GM18502 (cell line): ENCODE measurements around the gene GPER1.

Source experiments
- ATAC-seq: cut with Tn5 transposase; IDR thresholded peaks from one replicate; pipeline ENCODE4 v1.9.1; 2021; ENCODE audit warnings: mild to moderate bottlenecking; ENCODE audit not compliant: unreplicated experiment, poor library complexity

GPER1 gene

DNA sequence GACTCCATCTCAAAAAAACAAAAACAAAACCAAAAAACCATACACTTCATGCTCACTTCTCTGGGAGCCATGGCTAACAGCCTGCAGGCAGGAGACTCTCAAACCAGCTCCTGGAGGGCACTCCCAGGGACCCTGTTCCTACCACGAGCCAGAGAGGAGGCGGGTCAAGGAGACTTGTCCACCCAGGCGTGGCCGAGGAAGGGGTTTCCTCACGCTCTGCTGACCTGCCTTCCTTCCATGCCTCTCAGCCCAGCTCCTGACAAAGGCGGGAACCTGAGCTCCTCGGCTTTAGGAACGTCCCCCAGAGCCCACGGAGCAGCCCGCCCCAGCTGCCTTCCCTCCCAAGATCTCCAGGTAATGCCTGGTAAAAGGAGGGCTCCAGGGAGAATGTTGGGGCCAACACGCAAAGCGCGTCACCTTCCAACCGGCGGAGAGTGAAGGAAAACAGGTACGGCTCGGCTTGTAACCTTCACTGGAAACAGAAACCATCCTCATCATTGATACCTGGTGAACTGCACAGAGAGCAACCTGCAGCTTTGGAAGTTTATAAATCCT, 34.0 kb upstream of the GPER1 start:
- no peak for ATAC-seq

- no peak for ATAC-seq
Measured at GRCh38 chr7:1054438-1054837, 33.5 kb upstream of the GPER1 start.

- ATAC-seq = no peak
Measured at GRCh38 chr7:1054861-1055450, 33.0 kb upstream of the GPER1 start.

DNA sequence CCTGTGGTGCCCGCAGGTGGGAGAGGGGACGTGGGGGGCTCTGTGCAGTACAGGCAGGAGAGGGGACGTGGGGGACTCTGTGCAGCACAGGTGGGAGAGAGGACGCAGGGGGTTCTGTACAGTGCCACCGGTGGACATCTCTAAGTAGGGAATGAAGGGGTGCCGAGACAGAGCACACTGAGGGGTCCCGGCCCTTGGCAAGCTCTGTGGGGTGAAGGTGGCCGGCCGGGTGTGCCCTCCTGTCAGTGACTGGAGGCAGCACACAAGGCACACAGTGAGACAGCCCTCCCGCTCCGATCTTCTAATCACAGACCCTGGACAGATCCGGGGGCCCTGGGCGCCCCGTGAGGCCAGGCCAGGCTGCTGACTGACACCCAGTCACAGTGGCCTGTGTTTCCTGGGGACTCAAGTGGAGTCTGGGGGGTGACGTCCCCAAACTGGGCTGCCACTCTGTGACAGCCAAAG, 32.4 kb upstream of the GPER1 start:
- no peak for ATAC-seq

DNA sequence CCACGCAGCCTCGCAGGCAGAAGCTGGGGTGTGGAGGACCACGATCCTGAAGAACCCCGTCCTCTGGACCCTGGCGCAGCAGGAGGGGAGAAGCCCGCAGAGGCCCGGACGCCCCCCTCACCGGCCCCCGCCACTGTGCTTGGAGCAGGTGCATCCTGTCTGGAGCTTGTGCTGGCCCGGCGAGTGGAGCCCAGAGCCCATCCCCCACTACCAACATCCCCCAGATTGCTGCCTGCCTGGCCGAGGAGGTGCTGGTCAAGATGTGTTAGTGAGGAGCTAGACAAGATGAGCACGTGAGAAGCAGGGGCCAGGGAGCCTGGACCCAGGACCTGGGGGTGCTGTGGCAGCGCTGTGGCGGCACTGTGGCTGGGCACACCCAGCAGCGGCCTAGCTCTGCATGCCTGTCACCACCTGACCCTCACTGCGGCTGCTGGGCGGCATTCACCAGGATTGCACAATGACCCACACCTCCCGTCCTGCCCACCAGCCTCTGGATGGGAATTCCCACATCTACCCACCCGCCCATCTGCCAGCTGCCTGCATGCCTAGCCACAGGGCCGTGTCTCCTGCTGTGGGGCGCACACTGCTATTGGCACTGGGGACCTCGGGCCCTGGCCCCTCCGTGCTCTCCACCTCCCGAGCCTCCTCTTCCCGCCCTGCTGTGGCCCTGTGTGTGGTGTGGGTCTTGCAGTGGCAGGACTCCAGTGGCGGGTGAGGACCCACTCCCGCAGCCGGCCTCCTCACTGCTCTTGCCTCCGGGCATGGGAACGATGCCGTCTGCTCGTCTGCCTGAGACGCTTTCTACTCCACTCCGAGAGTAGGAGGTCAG, 31.7 kb upstream of the GPER1 start:
- no peak for ATAC-seq

DNA sequence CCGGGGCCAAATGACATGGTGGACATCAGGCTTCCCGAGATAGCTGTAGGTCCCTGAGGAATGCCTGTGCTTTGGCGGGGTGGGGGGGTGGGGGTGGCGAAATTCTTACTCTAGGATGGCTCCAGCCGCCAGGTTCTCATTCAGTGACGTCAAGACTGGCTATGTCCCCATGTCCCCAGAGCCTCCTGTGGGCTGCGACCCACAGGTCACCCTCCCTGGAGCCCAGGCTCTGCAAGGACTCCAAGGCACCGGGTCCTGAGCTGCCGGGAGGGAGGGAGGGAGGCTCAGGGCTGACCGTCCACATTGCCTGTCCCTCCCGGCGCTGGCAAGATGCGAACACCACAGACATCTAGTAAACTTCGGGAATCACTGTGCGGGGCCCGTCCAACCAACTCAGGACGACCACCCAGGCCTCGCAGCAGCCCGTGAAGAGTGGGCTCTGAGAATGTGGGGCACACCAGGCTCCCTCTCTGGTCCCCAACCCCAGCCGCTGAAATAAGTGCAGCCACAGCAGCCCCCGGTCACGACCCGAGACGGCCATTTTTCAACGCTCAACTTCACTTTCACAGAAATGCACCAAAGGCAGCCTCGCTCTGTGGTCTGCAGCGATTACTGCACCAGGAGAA, 31.0 kb upstream of the GPER1 start:
- no peak for ATAC-seq

DNA sequence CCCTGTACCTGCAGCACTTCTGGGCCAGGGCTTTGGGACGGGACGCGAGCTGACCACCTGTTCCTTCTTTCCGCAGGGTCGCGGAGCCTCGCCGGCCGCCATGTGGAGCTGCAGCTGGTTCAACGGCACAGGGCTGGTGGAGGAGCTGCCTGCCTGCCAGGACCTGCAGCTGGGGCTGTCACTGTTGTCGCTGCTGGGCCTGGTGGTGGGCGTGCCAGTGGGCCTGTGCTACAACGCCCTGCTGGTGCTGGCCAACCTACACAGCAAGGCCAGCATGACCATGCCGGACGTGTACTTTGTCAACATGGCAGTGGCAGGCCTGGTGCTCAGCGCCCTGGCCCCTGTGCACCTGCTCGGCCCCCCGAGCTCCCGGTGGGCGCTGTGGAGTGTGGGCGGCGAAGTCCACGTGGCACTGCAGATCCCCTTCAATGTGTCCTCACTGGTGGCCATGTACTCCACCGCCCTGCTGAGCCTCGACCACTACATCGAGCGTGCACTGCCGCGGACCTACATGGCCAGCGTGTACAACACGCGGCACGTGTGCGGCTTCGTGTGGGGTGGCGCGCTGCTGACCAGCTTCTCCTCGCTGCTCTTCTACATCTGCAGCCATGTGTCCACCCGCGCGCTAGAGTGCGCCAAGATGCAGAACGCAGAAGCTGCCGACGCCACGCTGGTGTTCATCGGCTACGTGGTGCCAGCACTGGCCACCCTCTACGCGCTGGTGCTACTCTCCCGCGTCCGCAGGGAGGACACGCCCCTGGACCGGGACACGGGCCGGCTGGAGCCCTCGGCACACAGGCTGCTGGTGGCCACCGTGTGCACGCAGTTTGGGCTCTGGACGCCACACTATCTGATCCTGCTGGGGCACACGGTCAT, 30.3 kb upstream of the GPER1 start:
- ATAC-seq = no peak

- no peak for ATAC-seq
Measured at GRCh38 chr7:1058311-1058710, 29.6 kb upstream of the GPER1 start.

DNA sequence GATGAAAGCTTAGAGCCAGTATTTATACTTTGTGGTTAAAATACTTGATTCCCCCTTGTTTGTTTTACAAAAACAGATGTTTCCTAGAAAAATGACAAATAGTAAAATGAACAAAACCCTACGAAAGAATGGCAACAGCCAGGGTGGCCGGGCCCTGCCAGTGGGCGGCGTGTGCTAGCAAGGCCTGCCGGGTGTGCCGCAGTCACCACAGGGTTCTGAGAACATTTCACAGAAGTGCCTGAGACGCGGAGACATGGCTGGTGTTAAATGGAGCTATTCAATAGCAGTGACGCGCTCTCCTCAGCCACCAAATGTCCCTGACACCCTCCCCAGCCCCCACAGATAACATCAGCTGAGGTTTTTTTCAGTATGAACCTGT, 29.1 kb upstream of the GPER1 start:
- ATAC-seq = no peak

DNA sequence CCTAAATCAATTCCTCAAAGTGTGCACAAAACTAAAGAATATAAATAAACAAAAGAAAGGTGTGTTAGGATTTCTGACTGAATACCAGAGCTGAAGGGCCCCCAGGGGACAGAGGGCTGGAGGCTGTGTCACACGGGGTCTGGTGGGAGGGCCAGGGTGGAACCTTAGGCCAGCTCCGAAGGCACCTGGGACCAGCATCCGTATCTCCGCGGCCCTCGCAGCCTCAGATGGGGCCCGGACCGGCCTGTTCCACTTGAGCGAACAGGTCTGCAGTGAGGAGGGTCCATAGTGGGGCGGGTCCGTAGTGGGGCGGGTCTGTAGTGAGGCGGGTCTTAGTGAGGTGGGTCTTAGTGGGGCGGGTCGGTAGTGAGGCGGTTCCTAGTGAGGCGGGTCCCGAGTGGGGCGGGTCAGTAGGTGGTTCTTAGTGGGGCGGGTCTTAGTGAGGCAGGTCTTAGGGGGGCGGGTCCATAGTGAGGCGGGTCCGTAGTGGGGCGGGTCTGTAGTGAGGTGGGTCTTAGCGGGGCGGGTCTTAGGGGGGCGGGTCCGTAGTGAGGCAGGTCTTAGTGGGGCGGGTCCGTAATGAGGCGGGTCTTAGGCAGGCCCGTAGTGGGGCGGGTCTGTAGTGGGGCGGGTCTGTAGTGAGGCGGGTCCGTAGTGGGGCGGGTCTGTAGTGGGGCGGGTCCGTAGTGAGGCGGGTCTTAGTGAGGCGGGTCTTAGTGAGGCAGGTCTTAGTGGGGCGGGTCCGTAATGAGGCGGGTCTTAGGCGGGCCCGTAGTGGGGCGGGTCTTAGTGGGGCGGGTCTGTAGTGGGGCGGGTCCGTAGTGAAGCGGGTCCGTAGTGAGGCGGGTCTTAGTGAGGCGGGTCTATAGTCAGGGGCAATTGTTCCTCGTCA, 28.5 kb upstream of the GPER1 start:
- peak; percentile 38 for ATAC-seq

DNA sequence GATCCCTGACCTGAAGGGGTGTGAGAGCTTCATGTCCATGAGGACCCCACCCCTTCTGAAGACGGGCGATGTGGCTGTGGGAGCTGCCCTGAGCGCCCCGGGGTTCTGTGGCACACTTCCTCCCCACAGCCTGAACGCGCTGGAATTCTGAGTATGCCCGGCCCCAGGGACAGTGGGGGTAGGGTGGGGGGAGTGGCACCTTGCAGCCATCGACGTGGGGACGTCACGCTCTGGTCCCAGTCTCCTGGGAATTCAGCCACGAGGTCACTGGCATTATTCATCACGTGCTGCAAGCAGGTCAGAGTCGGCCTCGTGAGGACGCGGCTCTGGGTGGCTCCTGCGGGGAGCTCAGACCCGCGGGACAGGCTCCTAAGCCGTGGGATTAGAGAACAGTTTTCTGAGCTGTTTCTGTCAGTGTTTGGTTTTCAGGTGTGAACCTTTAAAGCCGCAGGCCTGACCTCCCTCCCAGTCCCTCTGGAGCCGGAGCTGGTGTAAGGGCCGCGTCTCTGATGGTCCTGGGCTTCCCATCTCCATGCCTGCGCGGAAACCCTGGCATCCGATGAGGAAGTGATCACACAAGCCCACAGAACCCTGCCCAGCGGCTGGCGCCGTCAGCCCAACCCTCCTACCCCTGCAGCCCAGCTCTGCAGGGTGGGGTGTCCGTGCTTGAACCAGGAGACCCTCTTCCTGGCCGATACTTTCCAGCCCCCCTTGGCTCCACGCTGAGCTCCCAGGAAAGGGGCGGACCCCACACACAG, 27.4 kb upstream of the GPER1 start:
- ATAC-seq = no peak

DNA sequence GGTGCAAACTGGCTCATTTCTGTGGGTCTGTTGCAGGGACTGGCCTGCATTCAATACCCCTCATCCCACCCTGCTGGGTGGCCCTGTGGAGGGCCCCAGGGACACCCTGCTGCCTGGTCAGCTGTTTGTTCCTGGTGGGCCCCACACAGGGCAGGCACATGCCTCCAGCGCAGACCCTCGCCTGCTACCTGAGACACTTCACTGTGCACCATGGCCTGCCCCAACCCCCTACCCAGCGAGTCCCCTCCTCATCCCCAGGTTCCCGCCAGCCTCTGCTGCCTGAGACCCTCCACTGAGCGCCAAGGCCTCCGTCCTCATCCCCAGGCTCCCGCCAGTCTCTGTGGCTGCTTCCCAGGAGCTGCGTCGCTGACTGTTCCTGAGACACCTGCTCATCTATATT, 26.7 kb upstream of the GPER1 start:
- ATAC-seq = no peak

- peak; percentile 77 for ATAC-seq
Measured at GRCh38 chr7:1062296-1063294, 25.3 kb upstream of the GPER1 start.

DNA sequence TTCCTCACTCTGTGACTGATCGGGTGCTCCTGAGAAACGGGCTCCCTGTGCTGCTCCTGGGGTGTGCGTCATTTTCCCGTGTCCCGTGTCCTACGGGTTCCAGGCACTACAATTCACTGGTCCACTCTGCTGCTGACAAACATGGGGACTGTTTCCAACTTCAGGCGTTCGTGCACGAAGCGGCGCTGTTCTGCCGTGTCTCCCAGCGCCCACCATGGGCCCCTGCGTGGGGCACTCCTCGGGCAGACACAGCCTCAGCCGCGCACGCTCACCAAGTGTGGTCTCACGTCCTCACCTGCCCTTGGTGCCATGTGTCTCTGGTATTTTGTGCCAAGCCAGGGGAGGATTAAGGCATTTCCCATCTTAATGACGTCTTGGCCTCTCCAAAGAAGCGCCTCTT, 24.6 kb upstream of the GPER1 start:
- no peak for ATAC-seq

- ATAC-seq = no peak
Measured at GRCh38 chr7:1064581-1064980, 23.3 kb upstream of the GPER1 start.

DNA sequence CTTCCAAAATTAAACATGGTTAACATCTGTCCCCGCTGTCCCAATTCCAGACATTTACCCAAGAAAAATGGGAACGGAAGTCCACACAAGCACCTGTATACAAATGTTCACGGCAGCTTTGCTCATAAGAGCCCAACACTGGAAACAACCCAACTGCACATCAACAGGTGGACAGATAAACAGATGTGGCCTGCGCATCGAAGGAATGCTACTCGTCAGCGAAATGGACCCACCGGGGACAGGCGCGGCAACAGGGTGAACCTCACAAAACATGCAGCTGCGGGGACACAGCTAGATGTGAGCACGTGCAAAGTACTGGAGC, 22.7 kb upstream of the GPER1 start:
- ATAC-seq = no peak

DNA sequence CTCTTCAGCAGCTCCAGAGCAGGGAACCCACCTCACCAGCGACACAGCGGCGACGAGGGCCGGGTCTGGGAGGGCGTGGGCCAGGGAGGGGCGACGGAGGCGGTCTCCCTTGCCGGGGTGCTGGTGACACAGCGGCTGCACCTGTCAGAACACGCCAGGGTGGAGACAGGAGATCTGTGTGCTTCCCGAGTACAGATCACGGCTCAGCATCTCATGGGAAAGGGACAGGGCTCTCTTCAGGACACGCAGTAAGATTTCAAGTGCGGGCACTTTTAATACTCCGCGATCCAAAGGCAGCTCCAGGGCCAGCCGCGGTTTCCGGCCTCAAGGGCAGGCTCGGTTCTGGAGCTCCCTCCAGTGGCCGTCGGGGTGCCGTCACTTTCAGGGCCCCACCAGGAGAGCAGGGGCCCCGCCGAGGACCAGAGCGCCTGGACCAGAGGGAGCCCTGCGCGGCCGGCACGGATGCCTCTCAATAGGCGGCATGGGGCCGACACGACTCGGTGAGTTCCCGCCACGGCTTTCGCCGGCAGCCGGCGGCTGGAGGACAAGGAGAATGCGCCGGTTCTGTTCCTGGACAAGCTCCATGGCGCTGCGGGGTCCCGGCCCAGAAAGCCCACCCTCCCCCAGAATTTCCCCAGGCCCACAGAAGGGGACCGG, 22.2 kb upstream of the GPER1 start:
- peak; percentile 65 for ATAC-seq
